ENCODE results near the gene CLDN7. TPM values are rescaled to one million over a fixed set of nuclear protein-coding genes. Genes with fewer than 3 reads are reported as not detected.
"Not testable (repeated sequence)": the region's sequence is repeated elsewhere in the genome, so short reads cannot be mapped to it uniquely, and the experiment has no call there.

Gene CLDN7
- total RNA-seq, 2 donors from 2014 or later = 2.1 to 4.9 TPM

DNA sequence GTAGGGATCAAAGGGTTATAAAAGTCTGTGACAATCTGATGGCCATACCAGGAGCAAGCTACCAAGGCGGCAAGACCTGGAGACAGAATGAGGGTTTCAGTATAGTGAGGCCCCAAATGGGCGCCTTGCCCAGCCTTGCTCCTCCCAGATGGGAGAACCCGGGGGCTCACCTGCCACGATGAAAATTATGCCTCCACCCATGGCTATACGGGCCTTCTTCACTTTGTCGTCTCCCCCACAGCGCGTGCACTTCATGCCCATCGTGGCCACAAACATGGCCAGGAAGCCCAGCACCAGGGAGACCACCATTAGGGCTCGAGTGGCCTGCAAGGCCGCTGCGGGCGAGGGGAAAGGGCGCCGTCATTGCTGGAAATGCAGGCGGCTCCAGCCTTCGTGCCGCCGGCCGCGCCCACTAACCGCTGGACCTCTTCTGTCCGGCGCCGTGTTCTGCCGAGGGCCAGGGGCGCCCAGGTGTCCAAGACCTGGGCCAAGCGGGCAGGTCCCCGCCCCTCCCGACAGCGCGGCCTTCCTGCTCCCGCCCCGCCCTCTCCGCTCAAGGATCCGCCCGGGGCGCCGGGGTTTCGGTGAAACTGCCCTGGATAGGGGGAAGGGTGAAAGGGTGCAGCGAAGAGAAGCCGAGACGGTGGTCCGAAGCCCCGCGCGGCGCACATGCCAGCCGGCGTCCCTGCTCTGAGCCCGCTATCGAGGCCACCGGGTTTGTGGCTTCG lies 1.5 kb downstream of the CLDN7 start:
- no peak for DNase-seq
- intact Hi-C loops (cut with DNase I) = no loop called here
- peak; percentile 66 to 68 for ATAC-seq

DNA sequence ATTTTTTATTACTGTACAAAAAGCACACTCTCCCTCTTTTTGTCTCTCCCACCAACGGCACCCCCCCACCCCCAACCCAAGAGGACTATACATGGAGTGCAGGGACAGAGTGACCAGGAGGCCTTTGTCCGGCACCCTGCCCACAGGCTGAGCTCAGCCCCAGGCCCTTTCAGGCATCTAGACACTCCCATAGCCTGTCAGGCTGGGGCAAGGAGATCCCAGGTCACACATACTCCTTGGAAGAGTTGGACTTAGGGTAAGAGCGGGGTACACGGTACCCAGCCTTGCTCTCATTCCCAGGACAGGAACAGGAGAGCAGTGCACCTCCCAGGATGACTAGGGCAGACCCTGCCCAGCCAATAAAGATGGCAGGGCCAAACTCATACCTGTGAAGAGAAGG lies 2.1 kb downstream of the CLDN7 start:
- ATAC-seq (no peak), DNase-seq (no peak)
- intact Hi-C loops (cut with DNase I) = no loop called here

DNA sequence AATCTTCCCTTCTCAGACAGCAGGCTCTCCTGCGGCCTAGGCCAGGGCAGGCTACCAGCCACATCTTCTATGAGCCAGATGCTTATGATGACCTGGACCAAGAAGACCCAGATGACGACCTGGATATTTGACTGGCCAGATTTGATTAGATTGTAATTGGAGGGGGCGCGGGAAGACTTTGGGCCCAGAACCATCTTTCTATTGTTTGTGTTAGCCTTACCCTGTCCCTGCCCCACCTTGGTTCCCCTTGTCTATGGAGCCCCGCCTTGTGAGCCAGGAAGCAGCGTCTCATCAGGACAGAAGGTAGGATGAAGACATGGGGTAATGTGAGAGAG lies 2.8 kb downstream of the CLDN7 start:
- intact Hi-C loops (cut with DNase I) = no loop called here
- no peak for ATAC-seq
- DNase-seq = no peak

DNA sequence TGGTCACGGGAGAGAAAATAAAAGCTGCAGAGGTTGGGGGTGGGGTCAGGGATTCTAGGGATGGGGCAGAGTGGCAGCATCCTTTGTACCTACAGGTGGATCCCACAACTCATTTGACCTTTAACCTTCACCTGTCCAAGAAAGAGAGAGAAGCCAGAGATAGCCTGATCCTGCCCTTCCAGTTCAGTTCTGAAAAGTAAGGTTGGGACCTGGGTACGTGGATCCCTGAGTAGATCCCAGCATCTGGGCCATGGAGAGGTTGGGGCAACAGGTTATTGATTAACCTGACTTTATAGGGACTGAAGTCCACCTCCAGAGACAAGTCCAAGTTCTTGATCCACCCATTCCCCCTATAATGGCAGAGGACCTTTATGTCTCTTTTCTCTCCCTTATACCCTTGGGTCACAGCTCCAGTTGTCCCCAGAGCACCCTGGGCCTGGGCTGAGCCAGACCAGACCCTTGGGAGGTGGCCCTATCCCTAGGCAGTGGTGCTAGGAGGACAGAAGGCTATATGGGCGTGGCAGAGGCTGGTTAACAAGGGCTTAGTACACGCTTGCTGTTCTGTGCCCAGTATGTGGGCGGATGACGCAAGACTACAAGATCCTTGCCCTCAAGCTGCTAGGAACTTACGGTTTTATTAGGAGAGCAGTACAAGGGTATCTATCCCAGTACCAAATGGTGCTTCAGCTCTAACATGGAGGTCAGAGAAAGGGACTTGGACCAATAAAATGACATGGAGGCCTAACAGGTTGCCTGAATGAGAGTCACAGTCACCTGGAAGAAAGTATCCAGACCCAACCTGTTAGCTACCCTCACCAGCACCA lies 3.3 kb downstream of the CLDN7 start:
- DNase-seq = peak; percentile 48
- intact Hi-C loops (cut with DNase I) = no loop called here
- no peak for ATAC-seq

GRCh38 chr17:7256766-7257456 lies 5.4 kb downstream of the CLDN7 start:
- DNase-seq = no peak
- ATAC-seq = no peak
- intact Hi-C loops (cut with DNase I) = no loop called here

GRCh38 chr17:7254511-7254910 lies 7.8 kb downstream of the CLDN7 start:
- intact Hi-C loops (cut with DNase I) = no loop called here
- DNase-seq = no peak
- ATAC-seq = no peak

GRCh38 chr17:7253082-7253481 lies 9.2 kb downstream of the CLDN7 start:
- DNase-seq = no peak
- intact Hi-C loops (cut with DNase I) = no loop called here
- no peak for ATAC-seq

- intact Hi-C loops (cut with DNase I) = no loop called here
- DNase-seq = peak; percentile 97
- ATAC-seq = peak; percentile 77 to 80
Measured at GRCh38 chr17:7252176-7253043, 9.9 kb downstream of the CLDN7 start, which contains the start of gene ELP5. ELP5 (plus strand) TSS chr17:7252215; CDS start chr17:7252551, 336 bp downstream.

GRCh38 chr17:7251661-7252175 lies 10.6 kb downstream of the CLDN7 start, which contains the start of gene CTDNEP1:
CTDNEP1 (minus strand) TSS chr17:7251734; CDS start chr17:7251296, 438 bp downstream.
- intact Hi-C loops (cut with DNase I) = no loop called here
- ATAC-seq (peak; percentile 94 to 97), DNase-seq (peak; percentile 98)

- intact Hi-C loops (cut with DNase I) = no loop called here
- DNase-seq = no peak
- no peak for ATAC-seq
Measured at GRCh38 chr17:7250695-7251627, 11.3 kb downstream of the CLDN7 start.

DNA sequence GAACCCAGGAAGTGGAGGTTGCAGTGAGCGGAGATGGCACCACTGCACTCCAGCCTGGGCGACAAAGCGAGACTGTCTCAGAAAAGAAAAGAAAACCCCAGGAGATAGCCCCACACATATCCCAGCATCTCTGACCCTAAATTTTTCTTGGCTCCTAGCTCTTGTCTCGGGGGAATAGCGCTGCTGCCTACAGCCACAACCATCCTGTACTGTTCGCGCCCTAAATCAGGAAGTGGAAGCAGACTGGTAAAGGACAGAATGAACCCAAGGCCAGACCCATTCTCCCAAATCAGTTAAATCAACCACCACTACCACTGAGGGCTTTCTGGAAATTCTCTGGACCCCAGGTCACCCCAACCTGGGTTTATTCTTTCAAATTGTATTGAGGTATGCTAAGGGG lies 12.4 kb downstream of the CLDN7 start:
- DNase-seq = no peak
- ATAC-seq = no peak
- intact Hi-C loops (cut with DNase I) = no loop called here

GRCh38 chr17:7249214-7249613 lies 13.1 kb downstream of the CLDN7 start:
- DNase-seq = no peak
- ATAC-seq = no peak
- intact Hi-C loops (cut with DNase I) = no loop called here

- ATAC-seq (no peak), DNase-seq (no peak)
- intact Hi-C loops (cut with DNase I) = no loop called here
Measured at GRCh38 chr17:7248796-7249195, 13.5 kb downstream of the CLDN7 start.

DNA sequence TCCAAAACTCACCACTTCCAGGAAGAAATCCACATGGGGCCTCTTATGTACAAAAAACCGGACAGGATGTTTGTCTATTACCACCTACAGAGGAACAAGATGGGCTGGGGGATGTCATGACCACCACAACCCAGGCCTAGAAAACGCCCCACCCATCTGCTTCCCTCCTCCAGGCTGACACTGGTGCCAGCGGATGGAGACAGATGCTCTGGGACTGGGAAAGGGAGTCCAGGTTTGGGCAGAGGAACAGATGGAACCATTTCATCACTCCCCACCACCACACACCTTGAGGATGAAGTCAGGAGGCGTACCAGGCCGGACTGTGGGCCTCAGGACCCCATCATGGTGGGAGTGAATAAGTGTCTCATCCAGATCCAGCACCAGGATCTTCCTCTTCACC lies 15.5 kb downstream of the CLDN7 start:
- intact Hi-C loops (cut with DNase I) = no loop called here
- no peak for ATAC-seq
- DNase-seq = no peak

- ATAC-seq; DNase-seq; intact Hi-C loops (cut with DNase I): not testable (repeated sequence)
Measured at GRCh38 chr17:7243838-7244237, 18.4 kb downstream of the CLDN7 start.

DNA sequence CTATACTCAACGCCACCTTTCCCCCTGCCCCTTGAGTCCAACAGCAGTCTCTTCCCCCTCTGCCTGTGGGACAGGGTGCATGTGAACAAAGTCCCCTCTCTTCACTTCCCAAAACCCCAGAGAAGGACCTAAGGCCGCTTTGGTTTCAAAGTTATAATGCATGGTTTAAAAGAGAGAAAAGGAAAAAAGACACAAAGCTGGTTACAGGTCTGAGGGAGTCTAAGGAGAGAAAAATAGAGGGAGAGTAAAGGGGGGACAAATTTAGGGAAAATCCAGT lies 18.9 kb downstream of the CLDN7 start:
- DNase-seq = no peak
- intact Hi-C loops (cut with DNase I) = no loop called here
- ATAC-seq = no peak

GRCh38 chr17:7242717-7243452 lies 19.4 kb downstream of the CLDN7 start:
- ATAC-seq (peak; percentile 59 to 63), DNase-seq (peak; percentile 97)
- intact Hi-C loops (cut with DNase I) = no loop called here
